ENCODE data around the gene DDTL.

DDTL gene

GRCh38 chr22:23925020-23925606 is 41.6 kb upstream of the DDTL start:
- H2AFZ ChIP-seq (ENCODE audit: low read length): no peak overlapping the region
- H3K4me2 ChIP-seq (ENCODE audit: low read length): no peak overlapping the region
- no peaks in the 10 kb centered on the region for H3K27me3 ChIP-seq (ENCODE audit: insufficient read depth, low read length)
- H3K36me3 ChIP-seq (ENCODE audit: insufficient read depth, low read length): peaks cover 85% of the 10 kb centered on the region
- H3K4me1 ChIP-seq (ENCODE audit: insufficient read depth, low read length, severe bottlenecking): no peaks in the 10 kb centered on the region
- TF ChIP-seq, protein P1, sequence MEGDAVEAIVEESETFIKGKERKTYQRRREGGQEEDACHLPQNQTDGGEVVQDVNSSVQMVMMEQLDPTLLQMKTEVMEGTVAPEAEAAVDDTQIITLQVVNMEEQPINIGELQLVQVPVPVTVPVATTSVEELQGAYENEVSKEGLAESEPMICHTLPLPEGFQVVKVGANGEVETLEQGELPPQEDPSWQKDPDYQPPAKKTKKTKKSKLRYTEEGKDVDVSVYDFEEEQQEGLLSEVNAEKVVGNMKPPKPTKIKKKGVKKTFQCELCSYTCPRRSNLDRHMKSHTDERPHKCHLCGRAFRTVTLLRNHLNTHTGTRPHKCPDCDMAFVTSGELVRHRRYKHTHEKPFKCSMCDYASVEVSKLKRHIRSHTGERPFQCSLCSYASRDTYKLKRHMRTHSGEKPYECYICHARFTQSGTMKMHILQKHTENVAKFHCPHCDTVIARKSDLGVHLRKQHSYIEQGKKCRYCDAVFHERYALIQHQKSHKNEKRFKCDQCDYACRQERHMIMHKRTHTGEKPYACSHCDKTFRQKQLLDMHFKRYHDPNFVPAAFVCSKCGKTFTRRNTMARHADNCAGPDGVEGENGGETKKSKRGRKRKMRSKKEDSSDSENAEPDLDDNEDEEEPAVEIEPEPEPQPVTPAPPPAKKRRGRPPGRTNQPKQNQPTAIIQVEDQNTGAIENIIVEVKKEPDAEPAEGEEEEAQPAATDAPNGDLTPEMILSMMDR (IDR thresholded peaks at IDR 0.05; ENCODE audit: low read length): no peak
- no peak for TF ChIP-seq EZH2 (IDR thresholded peaks at IDR 0.05; ENCODE audit: borderline replicate concordance, low read length)
- H4K20me1 ChIP-seq (ENCODE audit: insufficient read depth, low read length): no peaks in the 10 kb centered on the region
- H3K27ac ChIP-seq (ENCODE audit: low read depth, low read length, poor library complexity, severe bottlenecking): no peak overlapping the region
- H3K9me2 ChIP-seq (ENCODE audit: low read depth, low read length): no peaks in the 10 kb centered on the region
- H3K79me2 ChIP-seq (ENCODE audit: insufficient read depth, low read length): no peaks in the 10 kb centered on the region
- no peak overlapping the region for H3K9ac ChIP-seq (ENCODE audit: low read length)
- no peak overlapping the region for H3K4me3 ChIP-seq (ENCODE audit: low read depth, low read length, poor library complexity, severe bottlenecking)
- peaks cover 13% of the 10 kb centered on the region for H3K9me3 ChIP-seq (ENCODE audit: low read length)
- H3F3A ChIP-seq (ENCODE audit: insufficient read depth, low read length): no peaks in the 10 kb centered on the region

DNA sequence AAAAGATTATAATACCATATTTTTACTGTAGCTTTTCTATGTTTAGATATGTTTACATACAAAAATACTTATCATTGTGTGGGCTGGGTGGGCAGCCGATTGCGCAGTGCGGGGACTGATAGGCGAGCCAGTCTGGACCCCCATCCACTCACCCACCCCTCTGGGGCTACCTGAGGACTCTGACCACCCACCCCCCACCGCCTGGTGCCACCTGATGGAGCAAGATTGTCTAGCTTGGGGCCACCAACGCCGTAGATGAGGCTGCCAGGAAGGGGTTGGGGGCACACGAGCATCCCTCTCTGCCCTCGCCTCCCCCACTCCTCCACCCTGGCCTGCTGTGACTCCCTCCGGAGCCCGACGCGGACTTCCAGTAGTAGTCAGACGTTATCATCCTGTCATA is 40.1 kb upstream of the DDTL start:
- H3K27me3 ChIP-seq (ENCODE audit: insufficient read depth, low read length): no peaks in the 10 kb centered on the region
- H3K9me2 ChIP-seq (ENCODE audit: low read depth, low read length): no peaks in the 10 kb centered on the region
- H2AFZ ChIP-seq (ENCODE audit: low read length): no peak overlapping the region
- no peak overlapping the region for H3K9ac ChIP-seq (ENCODE audit: low read length)
- H4K20me1 ChIP-seq (ENCODE audit: insufficient read depth, low read length): no peaks in the 10 kb centered on the region
- no peaks in the 10 kb centered on the region for H3K4me1 ChIP-seq (ENCODE audit: insufficient read depth, low read length, severe bottlenecking)
- H3K9me3 ChIP-seq (ENCODE audit: low read length): peaks cover 13% of the 10 kb centered on the region
- H3K36me3 ChIP-seq (ENCODE audit: insufficient read depth, low read length): peaks cover 93% of the 10 kb centered on the region
- no peak overlapping the region for H3K4me3 ChIP-seq (ENCODE audit: low read depth, low read length, poor library complexity, severe bottlenecking)
- no peaks in the 10 kb centered on the region for H3F3A ChIP-seq (ENCODE audit: insufficient read depth, low read length)
- no peak overlapping the region for H3K4me2 ChIP-seq (ENCODE audit: low read length)
- TF ChIP-seq EZH2 (IDR thresholded peaks at IDR 0.05; ENCODE audit: borderline replicate concordance, low read length): no peak
- TF ChIP-seq, protein P1 (IDR thresholded peaks at IDR 0.05; ENCODE audit: low read length): no peak
- H3K27ac ChIP-seq (ENCODE audit: low read depth, low read length, poor library complexity, severe bottlenecking): no peak overlapping the region
- H3K79me2 ChIP-seq (ENCODE audit: insufficient read depth, low read length): no peaks in the 10 kb centered on the region

DNA sequence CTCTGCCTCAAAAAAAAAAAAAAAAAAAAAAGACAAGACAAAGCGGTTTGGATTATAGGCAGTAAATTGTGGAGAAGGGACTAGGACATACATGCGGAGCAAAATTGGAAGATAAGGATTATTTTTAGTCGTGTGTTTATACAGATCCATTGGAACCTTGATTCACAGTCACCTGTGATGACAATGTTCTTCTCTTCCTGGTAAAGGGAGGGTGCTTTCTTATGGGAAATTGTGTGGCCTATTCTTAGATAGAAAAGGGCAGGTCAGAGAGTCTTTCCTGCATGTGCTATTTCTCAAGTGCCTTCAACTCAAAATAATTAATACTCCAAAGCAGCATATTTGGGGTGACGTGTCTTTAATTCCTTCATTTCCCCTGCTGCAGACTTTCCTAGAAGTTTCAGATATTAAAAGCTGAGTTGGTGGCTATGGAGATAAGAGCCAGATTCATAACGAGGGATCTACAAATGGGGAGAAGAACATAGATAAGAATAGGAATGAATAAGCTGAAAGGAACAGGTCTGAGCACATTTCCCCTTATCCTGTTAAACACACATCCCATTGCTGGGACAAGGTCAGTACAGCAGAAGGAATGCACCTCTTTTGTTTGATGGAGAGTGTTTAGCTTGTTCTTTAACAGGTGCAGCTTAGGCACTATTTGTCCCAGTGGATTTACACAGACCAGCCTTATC is 28.2 kb upstream of the DDTL start:
- Histone ChIP-seq H3K9me2 (ENCODE audit: low read depth, low read length) (no peaks in the 10 kb centered on the region), H3K27me3 (ENCODE audit: insufficient read depth, low read length) (no peaks in the 10 kb centered on the region), H3K79me2 (ENCODE audit: insufficient read depth, low read length) (no peaks in the 10 kb centered on the region), H3K4me2 (ENCODE audit: low read length) (no peak overlapping the region), H3K9ac (ENCODE audit: low read length) (no peak overlapping the region), H3K27ac (ENCODE audit: low read depth, low read length, poor library complexity, severe bottlenecking) (no peak overlapping the region), H3K4me1 (ENCODE audit: insufficient read depth, low read length, severe bottlenecking) (no peaks in the 10 kb centered on the region), H3K4me3 (ENCODE audit: low read depth, low read length, poor library complexity, severe bottlenecking) (no peak overlapping the region), H2AFZ (ENCODE audit: low read length) (no peak overlapping the region), H3K9me3 (ENCODE audit: low read length) (no peaks in the 10 kb centered on the region), H3K36me3 (ENCODE audit: insufficient read depth, low read length) (no peaks in the 10 kb centered on the region), H3F3A (ENCODE audit: insufficient read depth, low read length) (no peaks in the 10 kb centered on the region), H4K20me1 (ENCODE audit: insufficient read depth, low read length) (no peaks in the 10 kb centered on the region)
- TF ChIP-seq EZH2 (IDR thresholded peaks at IDR 0.05; ENCODE audit: borderline replicate concordance, low read length): no peak
- TF ChIP-seq, protein P1 (IDR thresholded peaks at IDR 0.05; ENCODE audit: low read length): no peak

All from OCI-LY1 (cell line).